ENCODE measurements around the gene GDF7.

GDF7 gene

DNA sequence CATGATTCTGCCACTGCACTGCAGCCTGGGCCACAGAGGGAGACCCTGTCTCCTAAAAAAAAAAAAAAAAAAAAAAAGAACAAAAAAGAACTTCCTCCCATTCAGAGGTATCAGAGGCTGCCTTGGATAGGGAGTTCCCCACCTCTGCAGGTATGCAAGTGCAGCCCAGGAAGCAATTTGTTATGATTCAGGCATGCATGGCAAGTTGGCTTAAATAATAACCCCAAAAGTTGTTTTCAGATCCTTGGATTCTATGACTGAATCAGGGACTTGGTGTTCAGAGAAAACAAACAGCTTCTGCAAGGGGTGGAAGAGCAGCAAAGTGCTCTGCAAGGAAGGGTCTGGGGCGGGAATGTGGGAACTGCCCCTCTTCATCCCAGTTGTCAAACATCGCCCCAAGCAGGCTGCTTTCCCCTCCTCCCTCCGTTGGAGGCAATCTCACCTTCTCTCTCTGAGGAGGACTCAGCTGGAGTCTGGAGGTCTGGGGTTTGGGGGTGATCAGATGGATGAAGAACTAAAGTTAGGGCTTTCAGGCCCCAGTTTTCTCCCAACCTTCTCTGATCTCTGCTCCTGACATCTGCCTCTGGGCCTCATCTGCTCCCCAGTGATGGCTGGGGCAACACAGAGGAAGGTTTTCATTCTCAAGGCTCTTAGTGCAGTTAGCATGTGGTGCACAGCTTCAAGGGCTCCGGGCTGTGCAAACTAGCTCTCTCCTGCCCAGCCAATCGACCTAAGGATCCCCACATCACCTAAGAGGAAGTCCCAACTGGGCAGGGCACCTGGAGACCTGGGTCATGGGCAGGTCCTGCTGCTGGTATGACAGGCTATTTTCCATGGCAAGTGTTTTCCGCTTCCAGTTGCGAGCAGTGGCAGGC, 3.5 kb upstream of the GDF7 start:
- DNase-seq, result no peak

DNA sequence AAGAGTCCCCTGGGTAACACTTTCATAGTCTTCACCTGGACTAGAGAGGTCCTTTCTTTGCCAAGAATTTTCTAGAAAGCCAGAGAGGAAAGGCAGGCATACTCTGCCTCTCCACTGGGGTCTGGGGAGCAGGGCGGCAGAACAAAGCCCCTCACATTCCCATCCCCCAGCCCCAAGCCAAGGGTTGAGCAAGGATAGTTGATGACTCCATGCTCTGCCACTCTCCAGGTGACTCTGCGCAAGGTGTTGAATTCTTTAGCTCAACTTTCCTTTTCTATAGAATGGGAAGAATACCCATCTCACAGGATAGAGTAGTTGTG, 2.9 kb upstream of the GDF7 start:
- no peak for DNase-seq

DNA sequence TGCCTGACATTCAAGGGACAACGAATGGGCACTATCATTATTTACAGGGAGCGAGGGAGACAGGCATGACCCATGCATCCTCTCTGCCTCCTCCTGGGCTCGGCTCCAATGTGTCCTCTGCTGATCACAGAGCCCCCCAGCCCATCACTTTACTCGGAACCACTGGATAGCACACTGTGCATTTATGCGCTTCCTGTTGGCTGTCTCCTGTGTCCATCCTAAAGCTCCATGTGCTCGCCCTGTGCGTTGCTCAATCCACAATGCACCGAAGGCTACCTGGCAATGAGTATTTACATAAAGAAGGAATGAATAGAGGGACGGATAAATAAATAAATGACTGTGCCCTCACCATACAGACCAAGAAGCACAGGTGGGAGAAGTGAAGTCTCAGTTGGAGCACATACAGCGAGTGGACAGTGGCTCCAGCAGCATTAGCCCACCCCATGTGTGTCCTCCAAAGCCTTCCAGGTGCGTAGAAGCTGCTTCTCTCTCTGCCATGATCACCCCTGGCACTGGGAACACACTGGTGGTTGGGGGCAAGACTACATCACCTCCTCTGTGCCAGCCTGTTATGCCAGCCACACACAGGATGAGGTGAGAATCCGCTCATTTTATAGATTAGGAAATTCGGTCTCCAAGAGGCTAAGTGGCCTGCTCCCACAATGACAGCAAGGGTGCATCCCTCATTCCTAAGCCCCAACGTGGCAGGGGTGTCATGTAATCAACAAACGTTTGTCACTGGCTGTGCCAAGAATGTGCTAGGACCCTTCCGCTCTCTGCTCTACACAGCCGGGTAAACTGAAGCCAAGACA, 2.3 kb upstream of the GDF7 start:
- DNase-seq, result no peak

DNA sequence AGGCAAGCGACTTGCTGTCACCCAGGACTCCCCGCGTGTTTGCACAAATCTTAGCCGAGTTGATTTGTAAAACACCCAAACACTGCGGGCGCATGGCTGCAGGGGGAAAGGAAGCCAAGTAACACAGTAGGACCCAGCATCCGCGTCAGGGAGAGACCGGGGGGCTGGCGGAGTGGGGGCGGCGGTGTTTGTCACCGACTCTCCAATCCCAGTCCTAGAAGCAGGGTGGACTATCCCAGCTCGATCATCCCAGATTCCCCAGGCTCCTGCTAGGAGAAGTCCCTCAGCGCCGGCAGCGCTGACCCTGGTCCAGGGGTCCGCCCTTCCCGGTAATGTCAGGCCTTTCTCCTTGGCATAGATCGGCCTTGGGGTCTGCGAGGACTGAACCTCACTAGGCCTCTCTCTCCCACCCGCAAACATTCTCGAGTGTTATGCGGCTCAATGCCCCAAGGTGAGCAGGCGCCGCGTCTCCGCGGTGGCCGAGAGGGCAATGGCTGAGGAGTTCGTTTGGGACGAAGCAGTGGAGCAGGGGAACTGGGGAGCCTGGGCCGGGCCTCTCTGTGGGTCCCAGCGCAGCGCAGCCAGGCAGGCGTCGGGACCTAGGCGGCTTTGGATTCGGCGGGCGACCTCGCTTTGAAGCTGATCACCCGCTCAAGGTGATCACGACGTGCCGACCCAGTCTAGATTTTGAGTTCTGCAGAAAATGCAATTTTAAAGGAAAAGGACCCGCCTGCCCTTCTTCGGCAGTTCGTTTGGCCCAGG, 1.5 kb upstream of the GDF7 start:
- DNase-seq, result no peak

DNA sequence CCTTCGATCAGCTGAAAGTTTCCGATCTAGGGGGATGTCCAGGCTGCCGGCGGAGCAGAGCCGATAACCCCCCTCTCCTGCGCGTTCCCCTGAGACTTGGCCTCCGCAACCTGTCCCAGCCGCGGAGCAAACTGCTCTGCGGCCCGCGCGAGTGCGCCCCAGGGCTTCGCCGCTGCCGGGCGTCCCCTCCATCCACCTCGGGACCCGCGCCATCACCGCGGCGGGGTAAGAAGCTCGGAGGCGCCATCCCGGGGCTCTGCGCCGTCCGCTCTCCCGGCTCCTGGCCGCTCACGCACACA, 990 bp upstream of the GDF7 start:
- DNase-seq, result no peak

DNA sequence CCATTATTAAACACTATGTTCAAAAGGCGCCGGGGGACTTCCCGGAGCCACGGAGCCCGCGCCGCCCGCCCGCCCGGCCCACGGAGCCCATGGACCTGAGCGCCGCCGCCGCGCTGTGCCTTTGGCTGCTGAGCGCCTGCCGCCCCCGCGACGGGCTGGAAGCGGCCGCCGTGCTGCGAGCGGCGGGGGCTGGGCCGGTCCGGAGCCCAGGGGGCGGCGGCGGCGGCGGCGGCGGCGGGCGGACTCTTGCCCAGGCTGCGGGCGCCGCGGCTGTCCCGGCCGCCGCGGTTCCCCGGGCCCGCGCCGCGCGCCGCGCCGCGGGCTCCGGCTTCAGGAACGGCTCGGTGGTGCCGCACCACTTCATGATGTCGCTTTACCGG, 197 bp downstream of the GDF7 start:
- no peak for DNase-seq

DNA sequence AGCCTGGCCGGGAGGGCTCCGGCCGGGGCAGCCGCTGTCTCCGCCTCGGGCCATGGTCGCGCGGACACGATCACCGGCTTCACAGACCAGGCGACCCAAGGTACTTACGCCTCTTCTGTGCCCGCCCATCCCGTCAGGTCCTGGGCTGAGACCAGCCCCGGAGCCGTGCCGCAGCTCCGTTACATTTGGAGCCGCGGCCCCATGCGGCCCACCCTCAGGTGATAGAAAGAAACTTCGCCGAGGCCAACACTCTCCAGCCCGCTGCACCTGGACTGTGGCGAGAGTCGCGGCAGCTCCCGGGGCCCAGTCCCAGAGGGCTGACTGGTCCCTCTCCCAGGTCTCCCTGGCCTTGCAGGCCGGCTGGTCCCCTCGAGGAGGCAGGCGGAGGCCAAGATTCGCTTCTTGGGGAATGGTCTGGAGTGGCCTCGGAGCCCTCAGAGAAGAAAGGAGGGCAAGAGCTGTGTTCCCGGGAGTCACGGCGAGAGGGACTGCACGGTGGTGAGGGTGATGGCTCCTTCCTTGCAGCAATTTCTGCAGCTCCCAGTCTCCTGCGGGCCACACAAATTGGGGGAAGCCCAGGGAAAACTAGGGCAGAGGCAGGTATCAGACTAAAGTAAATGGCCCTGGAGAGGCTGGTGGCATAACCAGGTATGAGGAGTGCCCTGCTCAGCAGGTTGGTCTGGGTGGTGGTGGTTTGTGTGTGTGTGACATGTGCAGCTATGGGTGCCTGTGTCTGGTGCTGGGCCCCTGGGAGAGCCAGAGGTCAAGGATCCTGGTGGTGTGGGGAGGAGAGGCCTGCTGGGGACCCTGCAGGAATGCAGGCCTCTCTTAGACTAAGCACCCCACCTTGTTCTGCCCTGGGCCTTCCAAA, 822 bp downstream of the GDF7 start:
- no peak for DNase-seq

DNA sequence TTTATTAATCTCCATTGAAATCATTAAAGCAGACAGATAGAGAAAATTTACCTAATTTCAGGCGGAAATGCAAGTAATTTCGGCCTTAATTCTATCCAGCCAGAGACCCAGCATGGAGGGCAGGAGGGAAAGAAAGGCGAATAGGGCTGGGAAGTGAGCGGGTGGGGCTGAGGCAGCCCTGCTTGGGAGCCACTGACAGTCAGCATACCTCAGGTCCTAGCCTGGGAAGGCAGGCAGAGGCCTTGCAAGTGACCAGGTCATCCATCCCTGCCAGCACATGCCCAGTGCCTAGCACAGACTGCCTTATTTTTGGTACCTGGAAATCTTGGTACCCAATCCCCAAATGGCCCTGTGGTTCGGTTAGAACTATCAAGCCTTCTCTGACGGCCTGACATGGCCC, 1.5 kb downstream of the GDF7 start:
- no peak for DNase-seq

DNA sequence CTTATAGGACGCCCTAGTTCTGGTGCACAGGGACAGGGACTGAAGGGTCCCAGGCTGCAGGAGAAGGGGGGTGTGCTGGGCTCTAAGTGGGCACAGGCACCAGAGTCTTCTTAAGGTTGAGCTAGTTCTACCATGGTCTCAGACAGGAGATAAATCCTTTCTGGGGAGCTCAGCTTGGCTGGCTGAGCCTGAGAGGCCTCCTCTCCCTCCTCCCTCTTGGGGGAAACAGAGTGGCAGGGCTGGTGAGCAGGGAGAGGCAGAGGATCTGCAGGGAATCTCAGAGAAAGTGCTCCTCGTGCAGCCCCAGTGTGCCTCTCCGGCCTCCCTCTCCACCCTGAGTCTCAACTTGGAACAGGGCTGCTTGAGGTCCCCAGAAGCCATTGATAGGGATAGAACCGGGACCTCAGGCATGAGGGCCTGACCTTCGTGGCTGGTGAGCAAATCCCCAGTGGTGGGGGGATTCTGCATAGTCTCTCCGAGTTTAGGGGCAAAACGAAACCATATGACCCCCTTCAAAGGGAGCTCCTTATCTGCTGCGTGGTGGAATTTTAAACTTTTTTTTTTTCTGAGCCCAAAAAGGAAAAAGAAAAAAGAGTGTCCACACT, 2.0 kb downstream of the GDF7 start:
- no peak for DNase-seq

DNA sequence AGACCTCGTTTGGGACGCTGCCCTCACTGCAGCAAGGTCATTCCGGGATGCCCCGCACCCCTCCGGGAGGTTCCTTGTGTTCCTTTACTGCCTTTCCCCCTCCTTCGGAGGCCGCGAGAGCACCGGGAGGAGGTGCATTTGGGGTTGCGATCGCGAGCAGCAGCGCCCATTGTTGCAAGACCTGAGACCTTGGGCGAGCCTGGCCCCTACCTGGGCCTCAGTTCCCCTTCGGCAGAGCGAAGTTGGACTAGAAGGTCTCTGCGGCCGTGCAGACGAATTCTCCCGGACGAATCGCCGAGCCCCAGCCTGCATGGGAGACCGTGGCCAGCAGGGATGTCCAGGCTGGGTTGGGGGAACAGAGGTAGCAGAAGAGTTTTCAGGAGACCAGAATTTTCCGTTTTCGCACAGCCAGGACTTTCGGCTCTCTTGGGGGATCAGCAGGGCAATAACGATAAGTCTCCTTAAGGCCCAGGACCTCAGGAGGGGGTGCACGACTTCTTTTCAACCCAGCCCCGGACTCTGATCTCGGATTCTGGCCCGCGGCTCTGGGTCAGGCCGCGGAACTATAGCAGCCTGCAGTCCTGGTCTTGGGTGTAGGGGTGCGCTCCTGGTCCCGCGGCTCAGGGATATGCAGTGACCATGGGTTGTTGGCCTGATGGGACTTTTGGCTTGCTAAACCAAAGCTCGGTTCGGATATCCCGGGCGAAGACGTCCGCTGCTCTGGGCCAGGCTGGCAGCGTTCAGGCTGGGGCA, 2.8 kb downstream of the GDF7 start:
- DNase-seq, result no peak

DNA sequence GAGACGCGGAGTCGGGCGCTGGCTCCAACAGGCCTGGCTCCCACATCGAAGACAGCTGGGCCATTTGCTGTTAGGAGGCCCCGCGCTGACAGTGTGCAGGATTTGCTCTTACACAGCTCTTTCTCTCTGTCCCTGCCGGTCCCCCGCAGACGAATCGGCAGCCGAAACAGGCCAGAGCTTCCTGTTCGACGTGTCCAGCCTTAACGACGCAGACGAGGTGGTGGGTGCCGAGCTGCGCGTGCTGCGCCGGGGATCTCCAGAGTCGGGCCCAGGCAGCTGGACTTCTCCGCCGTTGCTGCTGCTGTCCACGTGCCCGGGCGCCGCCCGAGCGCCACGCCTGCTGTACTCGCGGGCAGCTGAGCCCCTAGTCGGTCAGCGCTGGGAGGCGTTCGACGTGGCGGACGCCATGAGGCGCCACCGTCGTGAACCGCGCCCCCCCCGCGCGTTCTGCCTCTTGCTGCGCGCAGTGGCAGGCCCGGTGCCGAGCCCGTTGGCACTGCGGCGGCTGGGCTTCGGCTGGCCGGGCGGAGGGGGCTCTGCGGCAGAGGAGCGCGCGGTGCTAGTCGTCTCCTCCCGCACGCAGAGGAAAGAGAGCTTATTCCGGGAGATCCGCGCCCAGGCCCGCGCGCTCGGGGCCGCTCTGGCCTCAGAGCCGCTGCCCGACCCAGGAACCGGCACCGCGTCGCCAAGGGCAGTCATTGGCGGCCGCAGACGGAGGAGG, 3.5 kb downstream of the GDF7 start:
- no peak for DNase-seq

DNA sequence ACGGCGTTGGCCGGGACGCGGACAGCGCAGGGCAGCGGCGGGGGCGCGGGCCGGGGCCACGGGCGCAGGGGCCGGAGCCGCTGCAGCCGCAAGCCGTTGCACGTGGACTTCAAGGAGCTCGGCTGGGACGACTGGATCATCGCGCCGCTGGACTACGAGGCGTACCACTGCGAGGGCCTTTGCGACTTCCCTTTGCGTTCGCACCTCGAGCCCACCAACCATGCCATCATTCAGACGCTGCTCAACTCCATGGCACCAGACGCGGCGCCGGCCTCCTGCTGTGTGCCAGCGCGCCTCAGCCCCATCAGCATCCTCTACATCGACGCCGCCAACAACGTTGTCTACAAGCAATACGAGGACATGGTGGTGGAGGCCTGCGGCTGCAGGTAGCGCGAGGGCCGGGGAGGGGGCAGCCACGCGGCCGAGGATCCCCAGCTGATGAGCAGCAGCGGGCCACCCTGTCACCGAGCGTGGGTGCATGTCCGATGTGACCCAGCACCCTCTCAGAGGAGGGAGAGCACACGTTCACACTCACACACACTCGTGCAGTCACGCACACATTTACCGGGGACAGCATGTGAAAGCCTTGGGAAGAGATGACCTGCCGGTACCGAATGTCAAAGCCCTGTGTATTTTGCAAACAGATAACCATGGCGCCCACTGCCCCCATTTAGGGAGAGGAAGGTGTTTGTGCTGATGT, 4.2 kb downstream of the GDF7 start:
- DNase-seq, result no peak

DNA sequence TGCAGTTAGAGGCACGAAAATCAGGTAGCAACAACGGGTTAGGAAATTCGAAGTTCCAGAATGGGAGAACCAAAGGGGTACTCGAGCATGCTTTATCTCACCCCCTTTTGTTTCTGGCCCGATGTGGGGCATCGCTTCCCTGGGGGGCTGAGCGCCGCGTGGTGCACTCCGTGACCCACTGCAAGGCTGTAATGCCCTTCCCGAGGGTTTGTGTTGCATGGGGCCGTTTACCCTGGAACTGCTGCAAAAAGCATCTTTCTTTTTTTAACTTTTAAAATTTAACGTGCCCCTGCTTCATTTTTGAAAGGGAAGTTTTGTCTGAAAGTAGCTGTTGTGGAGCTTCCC, 4.8 kb downstream of the GDF7 start:
- DNase-seq, result no peak

DNA sequence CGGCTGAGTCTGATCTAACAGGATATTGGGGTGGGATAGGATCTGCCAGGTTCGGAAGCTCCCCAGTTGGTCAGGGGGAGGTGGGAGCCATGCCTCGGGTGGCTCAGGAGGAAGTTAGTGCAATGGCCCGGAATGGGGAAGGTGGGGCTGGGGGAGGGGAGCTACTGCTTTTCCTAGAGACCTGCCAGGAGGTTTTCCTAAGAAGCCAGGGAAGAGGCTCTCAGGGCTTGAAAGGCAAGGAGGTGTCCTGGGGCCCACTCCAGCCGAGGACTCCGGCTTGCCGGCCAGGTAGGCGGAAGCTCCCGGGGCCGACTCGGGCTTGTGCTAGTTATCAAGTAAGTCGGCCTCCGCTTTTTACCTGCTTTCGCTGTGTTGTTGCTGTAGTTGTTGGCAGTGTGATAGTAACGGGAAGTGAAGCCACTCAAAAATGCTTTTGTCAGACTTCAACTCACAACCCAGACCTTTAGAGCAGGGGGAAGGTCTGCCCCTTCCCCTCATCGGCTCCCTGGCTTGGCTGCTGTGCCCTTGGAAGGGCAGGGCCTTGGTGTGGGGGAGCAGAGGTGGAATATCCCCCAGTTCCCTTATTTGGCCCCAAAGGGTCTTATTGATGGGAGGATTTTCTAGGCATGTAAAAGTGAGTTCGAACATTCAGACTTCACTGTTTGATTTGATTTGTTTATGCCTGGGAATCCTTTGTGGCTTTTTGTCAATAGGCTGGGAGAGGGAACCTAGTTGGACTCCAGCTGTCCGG, 5.4 kb downstream of the GDF7 start:
- no peak for DNase-seq

DNA sequence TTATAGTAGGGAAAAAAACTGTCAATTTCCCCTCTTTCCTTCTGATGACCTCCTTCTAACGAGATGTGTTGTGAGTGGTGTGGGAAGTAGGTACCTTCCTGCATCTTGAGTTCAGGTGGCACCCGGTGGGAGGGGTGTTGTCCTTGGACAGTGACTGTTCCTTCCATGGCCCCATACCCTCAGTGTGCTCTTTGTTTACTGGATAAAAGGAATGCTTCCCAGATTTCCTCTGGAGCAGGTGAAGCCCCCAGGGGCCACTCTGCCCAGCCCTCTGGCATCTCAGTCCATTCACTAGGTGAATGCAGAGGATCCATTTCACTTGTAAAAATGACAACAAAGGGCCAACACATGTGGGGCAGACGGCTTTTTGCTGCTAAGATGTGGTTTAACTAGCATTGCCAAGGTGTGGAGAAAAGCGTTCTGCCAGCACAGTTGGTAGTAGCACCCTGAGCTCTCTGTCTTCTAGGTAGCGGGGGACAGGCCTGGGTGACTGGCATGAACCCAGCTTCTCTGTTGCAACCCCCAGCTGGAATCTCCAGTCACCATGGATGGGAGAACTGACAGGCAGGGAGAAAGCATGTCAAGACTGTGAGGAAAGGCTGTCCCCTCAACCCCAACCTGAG, 6.9 kb downstream of the GDF7 start:
- no peak for DNase-seq

DNA sequence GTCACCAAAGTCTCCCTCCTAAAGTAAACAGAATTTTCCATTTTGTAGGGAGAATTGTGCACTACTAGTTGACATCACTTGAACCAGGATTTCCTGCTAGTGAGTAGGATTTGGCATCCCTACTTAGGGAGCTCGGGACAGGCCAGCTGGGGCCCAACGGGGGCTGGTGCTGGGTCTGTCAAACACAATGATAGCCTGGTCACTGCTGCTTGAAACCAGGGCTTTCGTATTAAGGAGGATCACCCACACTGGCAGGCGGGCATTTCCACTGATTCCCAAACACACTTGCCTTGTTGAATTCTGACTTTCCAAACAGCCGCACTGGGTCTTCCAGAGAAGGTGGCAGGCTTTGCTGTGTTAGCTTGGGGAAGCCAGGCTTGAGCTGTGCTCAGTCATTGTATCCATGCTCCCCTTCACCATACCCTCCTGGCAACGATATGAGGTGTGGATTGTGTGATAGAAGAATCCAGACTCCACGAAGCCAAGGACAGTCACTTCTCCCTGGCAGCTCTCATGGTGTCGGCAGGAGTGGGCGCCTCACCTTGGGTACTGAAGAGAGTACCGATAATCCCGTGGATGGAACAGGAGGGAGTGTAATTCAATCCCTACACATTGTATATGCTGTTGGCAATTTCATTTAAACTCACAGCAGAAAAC, 7.5 kb downstream of the GDF7 start:
- no peak for DNase-seq

DNA sequence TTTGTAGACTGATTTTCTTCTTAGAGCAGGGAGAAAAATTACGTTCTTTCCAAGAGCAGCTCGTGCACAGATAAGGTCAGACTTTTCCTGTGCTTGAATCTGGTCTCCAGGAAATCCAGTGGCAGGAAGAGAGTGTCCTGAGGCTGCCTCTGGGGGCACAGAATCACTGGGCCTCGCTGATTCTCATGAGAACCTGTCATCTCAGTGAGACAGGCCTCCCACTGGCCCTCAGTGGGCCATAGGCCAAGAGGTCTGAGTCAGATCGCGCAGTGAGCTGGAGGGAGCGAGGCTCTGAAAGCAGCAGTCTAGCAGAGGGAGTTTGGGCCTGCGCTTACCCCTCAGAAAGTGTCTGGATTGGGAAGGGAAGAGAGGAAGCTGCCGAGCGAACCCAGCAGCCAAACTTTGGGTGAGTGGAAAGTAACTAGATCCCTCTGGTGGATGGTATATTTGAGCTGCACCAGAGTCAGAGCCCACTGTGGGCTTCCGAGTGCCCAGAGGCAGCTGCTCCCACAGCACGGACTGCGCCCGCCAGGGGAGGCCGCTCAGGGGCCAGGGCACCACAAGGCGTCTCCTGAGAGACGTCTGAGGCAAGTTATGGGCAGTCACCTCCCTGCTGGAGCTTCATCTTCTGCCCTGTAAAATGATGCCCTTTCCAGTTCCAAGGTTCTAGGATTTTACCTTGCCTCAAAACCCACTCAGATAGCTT, 8.2 kb downstream of the GDF7 start:
- peak; percentile 86 for DNase-seq
